ENCODE measurements around the gene USP17L29.
"Not testable (repeated sequence)": the region's sequence is repeated elsewhere in the genome, so short reads cannot be mapped to it uniquely, and the experiment has no call there.

Gene USP17L29, protein sequence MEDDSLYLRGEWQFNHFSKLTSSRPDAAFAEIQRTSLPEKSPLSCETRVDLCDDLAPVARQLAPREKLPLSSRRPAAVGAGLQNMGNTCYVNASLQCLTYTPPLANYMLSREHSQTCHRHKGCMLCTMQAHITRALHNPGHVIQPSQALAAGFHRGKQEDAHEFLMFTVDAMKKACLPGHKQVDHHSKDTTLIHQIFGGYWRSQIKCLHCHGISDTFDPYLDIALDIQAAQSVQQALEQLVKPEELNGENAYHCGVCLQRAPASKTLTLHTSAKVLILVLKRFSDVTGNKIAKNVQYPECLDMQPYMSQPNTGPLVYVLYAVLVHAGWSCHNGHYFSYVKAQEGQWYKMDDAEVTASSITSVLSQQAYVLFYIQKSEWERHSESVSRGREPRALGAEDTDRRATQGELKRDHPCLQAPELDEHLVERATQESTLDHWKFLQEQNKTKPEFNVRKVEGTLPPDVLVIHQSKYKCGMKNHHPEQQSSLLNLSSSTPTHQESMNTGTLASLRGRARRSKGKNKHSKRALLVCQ

DNA sequence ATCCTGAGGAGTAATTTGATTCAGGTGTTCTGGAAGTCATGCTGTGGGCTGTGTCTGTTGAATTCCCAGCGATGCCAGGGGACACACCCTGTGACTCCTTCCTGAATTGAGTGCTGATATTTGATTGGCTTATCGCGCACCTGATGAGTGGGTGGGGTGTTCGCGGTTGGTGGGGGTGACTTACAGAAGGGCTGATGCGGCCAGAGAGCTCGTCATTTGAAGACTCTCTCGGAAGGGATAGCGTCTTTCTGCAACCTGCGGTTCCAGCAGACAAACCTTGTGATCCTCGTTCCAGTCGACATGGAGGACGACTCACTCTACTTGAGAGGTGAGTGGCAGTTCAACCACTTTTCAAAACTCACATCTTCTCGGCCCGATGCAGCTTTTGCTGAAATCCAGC, at the start of gene USP17L29:
USP17L29 (plus strand) TSS at position 301 of the 400 bp plus-strand sequence; CDS start at position 301, 0 bp downstream.
- DNase-seq (ENCODE audit: low read depth in 2 of 2), result not testable (repeated sequence)

DNA sequence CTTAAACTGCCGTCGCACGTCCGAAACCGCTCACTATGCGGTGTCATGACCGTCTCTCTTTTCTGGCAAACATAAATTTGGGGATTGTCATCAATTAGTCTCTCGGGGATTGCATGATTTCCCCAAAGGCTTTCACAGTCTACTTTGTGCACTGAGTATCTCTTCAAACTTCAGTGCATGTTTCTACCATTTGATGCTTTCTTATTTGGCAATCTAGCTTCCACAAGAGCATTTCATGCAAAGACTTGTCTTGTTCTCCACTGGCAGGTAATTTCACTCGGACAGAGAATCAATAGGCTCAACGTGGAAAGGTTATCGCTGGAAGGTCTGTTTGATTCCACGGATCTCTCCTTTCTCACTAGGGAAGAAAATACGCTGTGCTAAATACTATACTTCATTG, 29.2 kb upstream of the USP17L29 start:
- DNase-seq (ENCODE audit: low read depth in 2 of 2), result not testable (repeated sequence)

DNA sequence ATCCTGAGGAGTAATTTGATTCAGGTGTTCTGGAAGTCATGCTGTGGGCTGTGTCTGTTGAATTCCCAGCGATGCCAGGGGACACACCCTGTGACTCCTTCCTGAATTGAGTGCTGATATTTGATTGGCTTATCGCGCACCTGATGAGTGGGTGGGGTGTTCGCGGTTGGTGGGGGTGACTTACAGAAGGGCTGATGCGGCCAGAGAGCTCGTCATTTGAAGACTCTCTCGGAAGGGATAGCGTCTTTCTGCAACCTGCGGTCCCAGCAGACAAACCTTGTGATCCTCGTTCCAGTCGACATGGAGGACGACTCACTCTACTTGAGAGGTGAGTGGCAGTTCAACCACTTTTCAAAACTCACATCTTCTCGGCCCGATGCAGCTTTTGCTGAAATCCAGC, 28.6 kb upstream of the USP17L29 start, which contains the start of gene USP17L24:
USP17L24 (plus strand) TSS at position 301 of the 400 bp plus-strand sequence; CDS start at position 301, 0 bp downstream.
- not testable (repeated sequence) for DNase-seq (ENCODE audit: low read depth in 2 of 2)

DNA sequence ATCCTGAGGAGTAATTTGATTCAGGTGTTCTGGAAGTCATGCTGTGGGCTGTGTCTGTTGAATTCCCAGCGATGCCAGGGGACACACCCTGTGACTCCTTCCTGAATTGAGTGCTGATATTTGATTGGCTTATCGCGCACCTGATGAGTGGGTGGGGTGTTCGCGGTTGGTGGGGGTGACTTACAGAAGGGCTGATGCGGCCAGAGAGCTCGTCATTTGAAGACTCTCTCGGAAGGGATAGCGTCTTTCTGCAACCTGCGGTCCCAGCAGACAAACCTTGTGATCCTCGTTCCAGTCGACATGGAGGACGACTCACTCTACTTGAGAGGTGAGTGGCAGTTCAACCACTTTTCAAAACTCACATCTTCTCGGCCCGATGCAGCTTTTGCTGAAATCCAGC, 23.8 kb upstream of the USP17L29 start, which contains the start of gene USP17L25:
USP17L25 (plus strand) TSS at position 301 of the 400 bp plus-strand sequence; CDS start at position 301, 0 bp downstream.
- DNase-seq (ENCODE audit: low read depth in 2 of 2), result not testable (repeated sequence)

DNA sequence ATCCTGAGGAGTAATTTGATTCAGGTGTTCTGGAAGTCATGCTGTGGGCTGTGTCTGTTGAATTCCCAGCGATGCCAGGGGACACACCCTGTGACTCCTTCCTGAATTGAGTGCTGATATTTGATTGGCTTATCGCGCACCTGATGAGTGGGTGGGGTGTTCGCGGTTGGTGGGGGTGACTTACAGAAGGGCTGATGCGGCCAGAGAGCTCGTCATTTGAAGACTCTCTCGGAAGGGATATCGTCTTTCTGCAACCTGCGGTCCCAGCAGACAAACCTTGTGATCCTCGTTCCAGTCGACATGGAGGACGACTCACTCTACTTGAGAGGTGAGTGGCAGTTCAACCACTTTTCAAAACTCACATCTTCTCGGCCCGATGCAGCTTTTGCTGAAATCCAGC, 19.1 kb upstream of the USP17L29 start, which contains the start of gene USP17L26:
USP17L26 (plus strand) TSS at position 301 of the 400 bp plus-strand sequence; CDS start at position 301, 0 bp downstream.
- not testable (repeated sequence) for DNase-seq (ENCODE audit: low read depth in 2 of 2)

DNA sequence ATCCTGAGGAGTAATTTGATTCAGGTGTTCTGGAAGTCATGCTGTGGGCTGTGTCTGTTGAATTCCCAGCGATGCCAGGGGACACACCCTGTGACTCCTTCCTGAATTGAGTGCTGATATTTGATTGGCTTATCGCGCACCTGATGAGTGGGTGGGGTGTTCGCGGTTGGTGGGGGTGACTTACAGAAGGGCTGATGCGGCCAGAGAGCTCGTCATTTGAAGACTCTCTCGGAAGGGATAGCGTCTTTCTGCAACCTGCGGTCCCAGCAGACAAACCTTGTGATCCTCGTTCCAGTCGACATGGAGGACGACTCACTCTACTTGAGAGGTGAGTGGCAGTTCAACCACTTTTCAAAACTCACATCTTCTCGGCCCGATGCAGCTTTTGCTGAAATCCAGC, 14.3 kb upstream of the USP17L29 start, which contains the start of gene USP17L5:
USP17L5 (plus strand) TSS at position 301 of the 400 bp plus-strand sequence; CDS start at position 301, 0 bp downstream.
- not testable (repeated sequence) for DNase-seq (ENCODE audit: low read depth in 2 of 2)

DNA sequence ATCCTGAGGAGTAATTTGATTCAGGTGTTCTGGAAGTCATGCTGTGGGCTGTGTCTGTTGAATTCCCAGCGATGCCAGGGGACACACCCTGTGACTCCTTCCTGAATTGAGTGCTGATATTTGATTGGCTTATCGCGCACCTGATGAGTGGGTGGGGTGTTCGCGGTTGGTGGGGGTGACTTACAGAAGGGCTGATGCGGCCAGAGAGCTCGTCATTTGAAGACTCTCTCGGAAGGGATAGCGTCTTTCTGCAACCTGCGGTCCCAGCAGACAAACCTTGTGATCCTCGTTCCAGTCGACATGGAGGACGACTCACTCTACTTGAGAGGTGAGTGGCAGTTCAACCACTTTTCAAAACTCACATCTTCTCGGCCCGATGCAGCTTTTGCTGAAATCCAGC, 9.6 kb upstream of the USP17L29 start, which contains the start of gene USP17L27:
USP17L27 (plus strand) TSS at position 301 of the 400 bp plus-strand sequence; CDS start at position 301, 0 bp downstream.
- not testable (repeated sequence) for DNase-seq (ENCODE audit: low read depth in 2 of 2)

DNA sequence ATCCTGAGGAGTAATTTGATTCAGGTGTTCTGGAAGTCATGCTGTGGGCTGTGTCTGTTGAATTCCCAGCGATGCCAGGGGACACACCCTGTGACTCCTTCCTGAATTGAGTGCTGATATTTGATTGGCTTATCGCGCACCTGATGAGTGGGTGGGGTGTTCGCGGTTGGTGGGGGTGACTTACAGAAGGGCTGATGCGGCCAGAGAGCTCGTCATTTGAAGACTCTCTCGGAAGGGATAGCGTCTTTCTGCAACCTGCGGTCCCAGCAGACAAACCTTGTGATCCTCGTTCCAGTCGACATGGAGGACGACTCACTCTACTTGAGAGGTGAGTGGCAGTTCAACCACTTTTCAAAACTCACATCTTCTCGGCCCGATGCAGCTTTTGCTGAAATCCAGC, 4.8 kb upstream of the USP17L29 start, which contains the start of gene USP17L28:
USP17L28 (plus strand) TSS at position 301 of the 400 bp plus-strand sequence; CDS start at position 301, 0 bp downstream.
- DNase-seq (ENCODE audit: low read depth in 2 of 2), result not testable (repeated sequence)

DNA sequence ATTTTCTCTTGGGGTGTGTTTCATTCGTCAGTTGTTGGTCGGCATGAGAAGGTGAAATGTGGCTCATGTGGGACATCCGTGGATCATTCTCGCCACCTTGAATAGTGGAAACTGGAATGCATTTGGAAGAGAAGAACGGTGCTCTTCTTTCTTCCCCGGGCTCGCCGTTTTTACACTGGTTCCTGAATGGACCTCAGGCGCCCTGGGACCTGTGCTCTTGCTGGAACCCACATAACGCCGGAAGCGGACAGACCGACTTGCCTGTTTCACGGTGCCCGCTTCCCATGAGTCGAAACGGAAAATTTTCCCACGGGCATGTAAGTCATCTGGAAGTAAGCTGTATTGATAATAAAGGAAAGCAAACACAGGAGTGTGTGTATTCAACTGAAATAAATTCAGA, 2.6 kb upstream of the USP17L29 start:
- not testable (repeated sequence) for DNase-seq (ENCODE audit: low read depth in 2 of 2)

DNA sequence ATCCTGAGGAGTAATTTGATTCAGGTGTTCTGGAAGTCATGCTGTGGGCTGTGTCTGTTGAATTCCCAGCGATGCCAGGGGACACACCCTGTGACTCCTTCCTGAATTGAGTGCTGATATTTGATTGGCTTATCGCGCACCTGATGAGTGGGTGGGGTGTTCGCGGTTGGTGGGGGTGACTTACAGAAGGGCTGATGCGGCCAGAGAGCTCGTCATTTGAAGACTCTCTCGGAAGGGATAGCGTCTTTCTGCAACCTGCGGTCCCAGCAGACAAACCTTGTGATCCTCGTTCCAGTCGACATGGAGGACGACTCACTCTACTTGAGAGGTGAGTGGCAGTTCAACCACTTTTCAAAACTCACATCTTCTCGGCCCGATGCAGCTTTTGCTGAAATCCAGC, 9.4 kb downstream of the USP17L29 start, which contains the start of gene USP17L30:
USP17L30 (plus strand) TSS at position 301 of the 400 bp plus-strand sequence; CDS start at position 301, 0 bp downstream.
- not testable (repeated sequence) for DNase-seq (ENCODE audit: low read depth in 2 of 2)

DNA sequence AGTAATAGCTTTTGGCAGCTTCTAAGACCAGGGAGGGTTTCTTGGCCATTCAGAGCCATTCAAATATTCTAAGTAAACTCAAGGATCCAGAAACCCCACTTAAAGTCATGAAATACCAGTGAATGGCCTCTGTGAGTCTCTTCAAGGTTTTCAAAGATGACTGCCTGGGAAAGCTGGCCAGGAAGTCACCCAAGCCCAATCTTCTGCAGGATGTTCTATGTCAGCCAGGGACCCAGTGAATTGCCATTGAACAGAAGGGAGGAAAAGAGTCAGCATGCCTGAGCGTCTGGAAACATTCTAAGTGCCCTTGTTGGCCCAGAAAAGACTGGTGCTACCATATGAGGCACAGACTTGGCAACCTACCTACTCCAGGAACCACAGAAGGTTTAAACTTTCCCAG, 26.4 kb downstream of the USP17L29 start:
- DNase-seq (ENCODE audit: low read depth in 2 of 2), result not testable (repeated sequence)

DNA sequence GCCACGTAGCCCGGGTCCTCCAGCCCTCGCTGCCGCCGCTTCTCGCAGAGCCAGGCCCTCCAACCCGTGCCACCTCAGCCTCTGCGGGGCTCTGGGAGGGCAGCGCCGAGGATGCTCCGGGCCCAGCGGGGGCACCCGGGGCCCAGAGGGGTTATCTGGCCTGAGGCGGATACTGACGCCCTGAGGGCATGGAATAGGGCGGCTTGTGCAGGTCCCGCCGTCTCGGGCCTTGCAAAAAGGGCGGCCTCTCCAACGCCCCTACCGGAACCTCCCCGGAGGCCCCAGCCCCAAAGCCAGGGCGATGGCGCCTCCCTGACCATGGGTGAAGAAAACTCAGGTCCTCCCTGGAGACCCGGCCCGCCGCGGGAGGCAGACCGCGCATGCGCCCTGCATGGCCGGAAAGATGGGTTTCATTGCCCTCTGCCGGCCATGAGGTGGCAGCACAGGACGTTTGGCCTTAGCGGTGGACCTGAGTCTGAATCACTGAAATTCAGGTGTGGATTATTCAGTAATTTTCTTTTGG, 27.6 kb downstream of the USP17L29 start:
- DNase-seq (ENCODE audit: low read depth in 2 of 2), result peak; percentile 10 to 34

DNA sequence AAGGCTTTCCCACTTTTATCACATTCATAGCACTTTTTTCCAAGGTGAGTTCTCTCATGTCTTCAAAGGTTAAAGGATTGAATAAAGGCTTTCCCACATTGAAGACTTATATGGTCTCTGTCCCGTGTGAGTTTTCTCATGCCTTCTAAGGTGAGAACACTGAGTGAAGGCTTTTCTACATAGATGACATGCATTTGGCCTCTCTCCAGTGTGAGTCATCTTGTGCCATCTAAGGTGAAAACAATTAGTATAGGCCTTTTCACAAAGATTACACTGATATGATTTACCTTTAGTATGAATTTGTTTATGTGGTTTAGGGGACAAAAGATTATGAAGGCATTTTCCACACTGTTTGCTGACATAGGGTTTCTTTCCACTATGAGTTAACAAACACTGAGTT, 30.7 kb downstream of the USP17L29 start:
- DNase-seq (ENCODE audit: low read depth in 2 of 2), result no peak

DNA sequence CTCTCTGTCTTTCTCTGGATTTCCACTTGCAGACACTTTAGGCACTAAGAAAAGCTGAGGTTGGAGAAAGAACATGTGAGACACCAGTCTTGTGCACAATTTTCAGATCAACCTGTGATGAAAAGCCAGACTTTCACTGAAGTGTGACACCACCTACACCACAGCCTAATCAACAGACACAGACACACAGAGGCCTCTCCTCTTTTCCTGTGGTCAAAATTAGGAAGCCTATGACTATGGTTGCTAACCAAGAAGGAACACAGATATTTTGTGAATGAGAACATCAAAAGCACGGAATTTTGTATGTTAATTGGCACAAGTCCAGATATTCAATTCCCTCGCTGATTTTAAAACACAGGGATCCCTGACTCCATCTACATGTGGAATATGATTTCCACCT, 35.6 kb downstream of the USP17L29 start:
- not testable (repeated sequence) for DNase-seq (ENCODE audit: low read depth in 2 of 2)
